Progenitor cell of endocrine pancreas (in vitro differentiated cells): ENCODE measurements around the gene GPR176. TPM values are rescaled to one million over a fixed set of nuclear protein-coding genes. Genes with fewer than 3 reads are reported as not detected.
A peak's percentile ranks its signal among the peaks of the same experiment; 100 is the strongest.

Experiments
- DNase-seq: peaks from one replicate; pipeline ENCODE4 v3.0.0; 2021; ENCODE audit warnings: low spot score; ENCODE audit not compliant: unreplicated experiment
- H3K27ac Mint-ChIP-seq: 2 replicates; pipeline ENCODE4 v1.8.0; 2021; ENCODE audit warnings: mild to moderate bottlenecking, moderate library complexity, mixed read lengths
- H3K27me3 Mint-ChIP-seq: 2 replicates; pipeline ENCODE4 v1.8.0; 2021; ENCODE audit warnings: mixed read lengths
- H3K36me3 Mint-ChIP-seq: 2 replicates; pipeline ENCODE4 v1.8.0; 2022; ENCODE audit warnings: mixed read lengths; ENCODE audit not compliant: insufficient read depth
- H3K4me1 Mint-ChIP-seq: 2 replicates; pipeline ENCODE4 v1.8.0; 2021; ENCODE audit warnings: low read depth, mixed read lengths
- H3K4me3 Mint-ChIP-seq: 2 replicates; pipeline ENCODE4 v1.8.0; 2021; ENCODE audit warnings: low read depth, mild to moderate bottlenecking, moderate library complexity, mixed read lengths
- H3K9me3 Mint-ChIP-seq: 2 replicates; pipeline ENCODE4 v1.8.0; 2021; ENCODE audit warnings: low read depth, mixed read lengths
- total RNA-seq: library from RNA; stranded (reverse); gene quantifications from 2 replicates; pipeline ENCODE4 v1.2.1, GENCODE V29; 2021
- TF ChIP-seq, protein P1 (sequence below): fragments of 200-600 bp; sonication (generic); IDR thresholded peaks from one replicate; pipeline ENCODE4 v1.5.0; 2021; ENCODE audit warnings: antibody characterized with exemption, mild to moderate bottlenecking; ENCODE audit not compliant: unreplicated experiment

The GPR176 gene
- total RNA-seq, 1 donor from 2014 or later = 1.0 TPM

DNA sequence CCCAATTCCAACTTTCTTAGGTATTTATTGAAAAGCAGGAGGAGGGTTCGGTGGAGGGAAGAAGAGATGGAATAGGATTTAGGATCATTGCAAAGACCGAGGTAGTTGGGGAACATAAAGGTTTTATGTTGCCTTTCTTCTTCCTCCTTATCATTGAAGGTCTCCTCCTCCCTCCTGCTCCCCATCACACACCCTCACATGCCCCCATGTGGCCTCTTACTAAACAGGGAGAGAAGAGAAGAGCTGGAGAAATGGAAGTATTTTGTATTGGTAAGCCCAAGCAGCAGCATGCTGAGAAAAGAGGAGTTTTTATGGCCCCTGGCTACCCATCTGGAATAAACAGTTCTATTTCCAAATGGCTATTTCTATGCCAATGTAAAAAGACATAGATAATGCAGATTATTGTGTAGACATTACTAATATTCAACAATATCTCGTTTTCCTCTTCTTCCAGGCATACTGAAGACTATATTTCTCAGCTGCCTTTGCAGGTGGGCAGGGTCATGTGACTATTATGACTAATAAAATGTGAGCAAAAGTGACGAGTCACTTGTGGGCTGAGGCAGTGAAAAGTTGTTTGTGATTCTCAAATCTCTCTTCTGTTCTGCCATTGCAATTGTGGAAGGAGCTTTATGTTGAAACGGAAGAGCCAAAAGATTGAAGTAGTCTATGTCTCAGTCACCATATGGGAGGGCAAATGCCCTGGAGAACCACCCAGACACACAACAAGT is 5.2 kb upstream of the GPR176 start:
- TF ChIP-seq, protein P1, sequence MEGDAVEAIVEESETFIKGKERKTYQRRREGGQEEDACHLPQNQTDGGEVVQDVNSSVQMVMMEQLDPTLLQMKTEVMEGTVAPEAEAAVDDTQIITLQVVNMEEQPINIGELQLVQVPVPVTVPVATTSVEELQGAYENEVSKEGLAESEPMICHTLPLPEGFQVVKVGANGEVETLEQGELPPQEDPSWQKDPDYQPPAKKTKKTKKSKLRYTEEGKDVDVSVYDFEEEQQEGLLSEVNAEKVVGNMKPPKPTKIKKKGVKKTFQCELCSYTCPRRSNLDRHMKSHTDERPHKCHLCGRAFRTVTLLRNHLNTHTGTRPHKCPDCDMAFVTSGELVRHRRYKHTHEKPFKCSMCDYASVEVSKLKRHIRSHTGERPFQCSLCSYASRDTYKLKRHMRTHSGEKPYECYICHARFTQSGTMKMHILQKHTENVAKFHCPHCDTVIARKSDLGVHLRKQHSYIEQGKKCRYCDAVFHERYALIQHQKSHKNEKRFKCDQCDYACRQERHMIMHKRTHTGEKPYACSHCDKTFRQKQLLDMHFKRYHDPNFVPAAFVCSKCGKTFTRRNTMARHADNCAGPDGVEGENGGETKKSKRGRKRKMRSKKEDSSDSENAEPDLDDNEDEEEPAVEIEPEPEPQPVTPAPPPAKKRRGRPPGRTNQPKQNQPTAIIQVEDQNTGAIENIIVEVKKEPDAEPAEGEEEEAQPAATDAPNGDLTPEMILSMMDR = no peak
- H3K4me3 Mint-ChIP-seq = no peak overlapping the region
- peaks cover 5% of the 10 kb centered on the region for H3K27me3 Mint-ChIP-seq
- no peak for DNase-seq
- H3K27ac Mint-ChIP-seq = no peak overlapping the region
- H3K36me3 Mint-ChIP-seq = no peaks in the 10 kb centered on the region
- H3K4me1 Mint-ChIP-seq = peaks cover 14% of the 10 kb centered on the region
- H3K9me3 Mint-ChIP-seq = peaks cover 6% of the 10 kb centered on the region

DNA sequence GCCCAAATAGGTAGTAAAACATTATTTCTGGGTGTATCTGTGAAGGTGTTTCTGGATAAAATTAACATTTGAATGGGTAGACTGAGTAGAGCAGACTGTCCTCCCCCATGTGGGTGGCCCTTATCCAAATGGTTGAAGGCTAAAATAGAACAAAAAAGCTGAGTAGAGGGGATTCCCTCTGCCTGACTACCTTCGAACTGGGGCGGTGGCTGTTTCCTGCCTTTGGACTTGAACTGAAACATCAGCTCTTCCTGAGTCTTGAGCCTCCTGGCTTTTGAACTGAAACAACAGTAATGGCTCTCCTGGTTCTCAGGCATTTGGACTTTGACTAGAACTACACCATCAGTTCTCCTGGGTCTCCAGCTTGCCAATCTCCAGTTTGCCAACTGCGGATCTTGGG is 4.4 kb upstream of the GPR176 start:
- H3K27me3 Mint-ChIP-seq = peaks cover 4% of the 10 kb centered on the region
- no peak for DNase-seq
- peaks cover 6% of the 10 kb centered on the region for H3K9me3 Mint-ChIP-seq
- H3K4me1 Mint-ChIP-seq = peaks cover 14% of the 10 kb centered on the region
- TF ChIP-seq, protein P1 = no peak
- no peaks in the 10 kb centered on the region for H3K36me3 Mint-ChIP-seq
- no peak overlapping the region for H3K4me3 Mint-ChIP-seq
- H3K27ac Mint-ChIP-seq = no peak overlapping the region

DNA sequence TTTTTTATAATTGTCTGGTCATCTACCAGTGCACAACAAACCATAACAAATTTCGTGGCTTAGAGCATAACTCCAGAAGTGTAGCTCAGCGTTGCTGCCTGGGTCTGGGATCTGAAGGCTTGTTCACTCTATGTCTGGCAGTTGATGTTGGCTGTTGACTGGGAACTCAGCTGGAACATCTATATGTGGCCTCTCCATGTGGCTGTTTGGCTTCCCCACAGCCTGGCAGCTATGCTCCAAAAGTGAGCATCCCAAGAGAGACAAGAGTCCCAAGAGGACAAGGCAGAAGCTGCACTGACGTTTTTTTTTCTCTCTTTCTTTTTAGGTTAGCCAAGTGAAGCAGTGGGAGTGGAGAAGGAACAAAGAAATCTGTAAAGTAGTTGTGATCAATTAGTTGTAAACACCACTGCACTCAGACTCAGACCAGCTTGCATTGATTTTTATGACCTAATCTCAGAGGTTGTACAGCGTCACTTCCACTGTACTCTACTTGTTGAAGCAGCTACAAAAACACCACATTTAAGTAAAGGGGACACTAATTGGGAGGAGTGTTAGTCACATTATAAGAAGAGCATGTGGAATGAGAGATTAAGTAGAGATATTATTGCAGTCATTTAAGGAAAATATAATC is 2.5 kb upstream of the GPR176 start:
- TF ChIP-seq, protein P1 = no peak
- Mint-ChIP-seq H3K36me3 (no peaks in the 10 kb centered on the region), H3K4me3 (peak overlapping the region; percentile 20), H3K27me3 (peaks cover 18% of the 10 kb centered on the region), H3K4me1 (peaks cover 14% of the 10 kb centered on the region), H3K27ac (peak overlapping the region; percentile 14), H3K9me3 (peaks cover 6% of the 10 kb centered on the region)
- no peak for DNase-seq

DNA sequence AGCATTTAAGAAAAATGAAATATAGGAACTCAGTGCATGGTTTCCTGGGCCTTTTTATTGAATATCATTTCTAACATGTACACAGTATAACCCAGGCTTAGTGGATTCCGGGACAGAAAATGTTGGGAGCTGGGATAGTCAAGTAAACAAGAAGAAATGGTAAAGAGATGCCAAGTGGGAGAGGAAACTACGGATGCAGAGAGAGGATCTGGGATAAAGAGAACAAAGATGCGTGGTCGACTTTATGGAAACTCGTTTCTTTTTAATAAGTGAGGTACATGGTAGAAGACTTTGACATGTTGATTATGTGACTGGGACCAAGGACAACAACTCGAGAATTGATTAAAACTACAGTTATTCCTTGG is 1.2 kb upstream of the GPR176 start:
- peak overlapping the region; percentile 92 for H3K27ac Mint-ChIP-seq
- H3K4me3 Mint-ChIP-seq = peak overlapping the region; percentile 85
- peaks cover 22% of the 10 kb centered on the region for H3K27me3 Mint-ChIP-seq
- peaks cover 14% of the 10 kb centered on the region for H3K4me1 Mint-ChIP-seq
- H3K9me3 Mint-ChIP-seq = peaks cover 6% of the 10 kb centered on the region
- TF ChIP-seq, protein P1 = no peak
- H3K36me3 Mint-ChIP-seq = no peaks in the 10 kb centered on the region
- no peak for DNase-seq

DNA sequence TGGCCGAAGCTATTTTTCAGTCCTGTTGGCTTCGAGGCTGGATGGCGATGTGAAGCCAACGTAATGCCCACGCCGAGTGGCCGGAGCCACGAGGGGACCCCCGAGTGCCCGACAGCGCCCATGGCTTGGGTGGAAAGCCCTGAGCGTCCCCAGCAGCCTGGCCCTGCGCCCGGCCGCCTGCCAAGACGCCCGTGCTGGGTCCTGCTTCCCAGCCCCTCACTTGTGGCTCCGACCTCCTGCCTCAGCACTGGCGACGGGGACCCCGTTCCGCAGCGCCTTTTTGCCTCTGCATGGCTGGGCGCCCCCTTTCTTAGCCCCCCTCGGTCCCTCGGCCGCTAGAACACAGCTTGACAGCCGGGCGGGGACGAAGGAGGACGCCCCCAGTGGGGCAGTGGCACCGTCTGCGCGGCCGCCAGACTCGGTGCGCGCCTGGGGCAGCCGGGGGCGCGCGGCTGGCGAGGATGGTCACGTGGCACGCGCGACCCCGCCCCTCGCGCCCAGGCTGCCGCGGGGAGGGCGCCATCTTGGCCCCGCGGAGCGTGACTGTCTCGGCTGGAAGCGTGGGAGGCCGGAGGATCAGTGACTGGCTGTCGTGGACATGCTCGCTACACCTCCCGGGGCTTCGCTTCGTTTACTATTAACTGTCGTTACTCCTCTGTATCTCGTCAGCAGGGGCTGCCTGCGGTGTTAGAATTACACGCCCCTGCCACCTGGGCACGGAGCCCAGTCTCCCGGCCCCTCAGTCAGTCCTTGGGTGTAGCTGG is 626 bp upstream of the GPR176 start:
- TF ChIP-seq, protein P1 = no peak
- H3K4me1 Mint-ChIP-seq = peaks cover 14% of the 10 kb centered on the region
- H3K27me3 Mint-ChIP-seq = peaks cover 22% of the 10 kb centered on the region
- H3K36me3 Mint-ChIP-seq = no peaks in the 10 kb centered on the region
- H3K27ac Mint-ChIP-seq = peak overlapping the region; percentile 92
- peaks cover 6% of the 10 kb centered on the region for H3K9me3 Mint-ChIP-seq
- peak; percentile 41 for DNase-seq
- H3K4me3 Mint-ChIP-seq = peak overlapping the region; percentile 85
